Cardiac fibroblast (primary cell): ENCODE results near the gene PTPRN2.

ENCODE experiments used
- DNase-seq, 2 donors: peaks; one replicate each; pipeline versions ENCODE4 v3.0.0 to v3.0.0-alpha.2; 2010; ENCODE audit warnings: low read depth in 2 of 2
- H3K4me3 ChIP-seq, 2 donors: replicated peaks in 1 of 2; 1 replicate in 1 of 2; 2 replicates in 1 of 2; pipeline ENCODE4 v1.5.1; 2011; ENCODE audit warnings: low read depth in 2 of 2, low read length in 2 of 2, mild to moderate bottlenecking in 2 of 2, moderate library complexity in 1 of 2
- CTCF ChIP-seq: IDR thresholded peaks from one replicate; pipeline ENCODE4 v1.5.1; 2011; ENCODE audit warnings: low read depth, mild to moderate bottlenecking, low read length, inconsistent platforms

PTPRN2 gene

DNA sequence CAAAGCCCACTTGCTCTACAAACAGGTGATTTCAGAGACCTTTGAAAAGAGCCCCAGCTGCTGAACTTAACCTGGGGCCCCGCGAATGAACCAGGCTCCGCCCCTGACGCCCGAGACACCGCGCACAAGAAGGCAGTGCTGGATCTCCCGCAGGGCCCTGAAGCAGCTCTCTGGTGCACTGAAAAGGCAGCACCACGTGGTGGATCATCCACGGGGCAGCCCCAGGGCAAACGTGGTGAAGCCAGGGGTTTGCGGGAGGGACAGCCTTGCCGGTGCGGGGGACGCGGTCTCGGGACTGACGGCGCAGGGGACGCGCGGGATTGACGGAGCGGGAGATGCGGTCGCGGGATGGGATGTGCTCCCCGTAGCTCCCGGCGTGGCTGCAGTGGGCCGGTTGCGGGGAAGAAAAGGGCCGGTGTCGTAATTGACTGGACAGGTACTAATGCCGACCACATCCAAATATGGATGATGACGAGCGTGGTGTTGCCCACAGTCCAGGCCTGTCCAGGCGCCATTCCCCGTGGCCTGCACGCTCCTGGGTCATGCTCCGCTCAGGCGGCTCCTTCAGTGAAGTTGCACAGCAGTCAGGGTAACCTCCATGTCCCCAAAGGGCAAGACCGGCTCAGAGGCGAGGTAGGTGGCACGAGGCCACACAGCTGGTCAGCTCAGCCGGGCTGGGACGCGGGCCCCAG, 829.7 kb downstream of the PTPRN2 start:
- H3K4me3 ChIP-seq = no peak overlapping the region
- no peak for DNase-seq
- TF ChIP-seq CTCF = no peak

DNA sequence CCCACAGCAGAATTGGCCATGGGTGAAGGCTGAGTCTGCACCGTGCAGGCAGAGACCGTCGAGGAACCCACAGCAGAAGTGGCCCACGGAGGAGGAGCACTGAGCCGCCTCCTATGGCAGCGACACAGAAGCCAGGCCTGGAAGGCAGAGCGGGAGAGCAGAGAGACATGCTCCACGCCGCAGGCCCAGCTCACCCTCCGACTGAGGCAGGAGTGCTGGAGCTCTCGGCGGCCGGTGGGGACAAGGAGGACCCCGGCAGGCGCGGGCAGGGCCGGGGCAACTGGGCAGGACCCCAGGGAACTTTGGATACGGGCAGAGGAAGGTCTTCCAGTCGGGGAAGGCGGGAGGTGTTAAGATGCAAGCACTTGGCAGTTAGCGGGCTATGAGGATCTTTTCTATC, 830.4 kb downstream of the PTPRN2 start:
- no peak for DNase-seq
- no peak for TF ChIP-seq CTCF
- no peak overlapping the region for H3K4me3 ChIP-seq

DNA sequence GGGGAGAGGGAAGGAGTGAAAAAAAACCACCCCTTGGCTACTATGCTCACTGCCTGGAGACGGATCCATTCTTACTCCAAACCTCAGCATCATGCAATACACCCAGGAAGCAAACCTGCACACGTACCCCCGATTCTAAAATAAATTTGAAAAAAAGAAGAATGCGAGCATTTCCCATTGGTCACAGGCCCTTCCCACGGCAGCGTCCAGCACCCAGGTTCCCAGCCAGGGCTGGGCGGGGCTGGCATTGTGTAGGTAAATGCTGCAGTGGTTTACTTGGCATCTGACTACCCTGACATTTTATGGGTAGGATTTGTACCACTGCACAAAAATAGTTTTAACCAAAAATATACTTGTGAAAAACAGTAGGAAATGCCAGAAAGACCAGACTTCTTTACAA, 831.9 kb downstream of the PTPRN2 start:
- DNase-seq = no peak
- no peak overlapping the region for H3K4me3 ChIP-seq
- TF ChIP-seq CTCF = no peak

DNA sequence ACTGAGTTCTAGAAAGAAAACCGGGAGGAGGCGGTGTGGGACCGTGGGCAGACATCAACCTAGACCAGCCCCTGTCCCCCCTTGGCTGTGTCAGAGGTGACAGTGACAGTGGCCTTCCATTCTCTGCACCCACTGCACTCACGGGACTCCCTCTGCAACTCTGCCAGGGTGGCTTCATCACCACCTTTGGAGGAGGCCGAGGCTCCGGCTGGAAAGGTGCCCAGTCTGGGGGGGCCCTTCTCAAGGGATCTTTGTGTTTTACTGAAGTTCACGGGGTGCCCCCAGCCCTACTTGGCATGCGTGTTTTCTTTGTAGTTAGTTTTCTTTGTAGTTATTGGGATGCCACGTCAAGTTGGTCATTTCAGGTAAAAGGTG, 833.2 kb downstream of the PTPRN2 start:
- no peak for TF ChIP-seq CTCF
- no peak overlapping the region for H3K4me3 ChIP-seq
- DNase-seq = no peak

- no peak for DNase-seq
- H3K4me3 ChIP-seq = no peak overlapping the region
- TF ChIP-seq CTCF = no peak
Measured at GRCh38 chr7:157753713-157754415, 833.8 kb downstream of the PTPRN2 start.

- H3K4me3 ChIP-seq = no peak overlapping the region
- TF ChIP-seq CTCF = no peak
- no peak for DNase-seq
Measured at GRCh38 chr7:157752832-157753291, 834.8 kb downstream of the PTPRN2 start.
